Measurements from ENCODE around the gene RASGRP4.
A peak's percentile ranks its signal among the peaks of the same experiment; 100 is the strongest.

RASGRP4 gene

GRCh38 chr19:38389101-38389925 is 36.7 kb downstream of the RASGRP4 start:
- DNase-seq (ENCODE audit: low read depth in 2 of 2): peak; percentile 41

GRCh38 chr19:38388349-38389100 is 37.5 kb downstream of the RASGRP4 start, which contains the start of gene SPRED3:
TSS of gene SPRED3 (plus strand) at chr19:38388697. CDS start at chr19:38390303, 1,606 bp downstream.
- peak in 1 of 2 experiments; percentile 20 for DNase-seq (ENCODE audit: low read depth in 2 of 2)

- peak; percentile 84 to 85 for DNase-seq (ENCODE audit: low read depth in 2 of 2)
Measured at GRCh38 chr19:38387550-38388348, 38.3 kb downstream of the RASGRP4 start, which contains the start of gene GGN. TSS of gene GGN (minus strand) at chr19:38388034. CDS start at chr19:38387261, 773 bp downstream.

- no peak for DNase-seq (ENCODE audit: low read depth in 2 of 2)
Measured at GRCh38 chr19:38386971-38387549, 39.0 kb downstream of the RASGRP4 start.

- no peak for DNase-seq (ENCODE audit: low read depth in 2 of 2)
Measured at GRCh38 chr19:38386300-38386970, 39.6 kb downstream of the RASGRP4 start.

- no peak for DNase-seq (ENCODE audit: low read depth in 2 of 2)
Measured at GRCh38 chr19:38385804-38386257, 40.2 kb downstream of the RASGRP4 start.

- no peak for DNase-seq (ENCODE audit: low read depth in 2 of 2)
Measured at GRCh38 chr19:38385057-38385803, 40.8 kb downstream of the RASGRP4 start.

- no peak for DNase-seq (ENCODE audit: low read depth in 2 of 2)
Measured at GRCh38 chr19:38384209-38385027, 41.6 kb downstream of the RASGRP4 start.

GRCh38 chr19:38383743-38384142 is 42.3 kb downstream of the RASGRP4 start:
- no peak for DNase-seq (ENCODE audit: low read depth in 2 of 2)

- no peak for DNase-seq (ENCODE audit: low read depth in 2 of 2)
Measured at GRCh38 chr19:38383184-38383583, 42.8 kb downstream of the RASGRP4 start.

- no peak for DNase-seq (ENCODE audit: low read depth in 2 of 2)
Measured at GRCh38 chr19:38381138-38381537, 44.9 kb downstream of the RASGRP4 start.

- DNase-seq (ENCODE audit: low read depth in 2 of 2): no peak
Measured at GRCh38 chr19:38378866-38379265, 47.2 kb downstream of the RASGRP4 start.

GRCh38 chr19:38377052-38377451 is 49.0 kb downstream of the RASGRP4 start:
- no peak for DNase-seq (ENCODE audit: low read depth in 2 of 2)

- DNase-seq (ENCODE audit: low read depth in 2 of 2): no peak
Measured at GRCh38 chr19:38376576-38376975, 49.4 kb downstream of the RASGRP4 start.

- no peak for DNase-seq (ENCODE audit: low read depth in 2 of 2)
Measured at GRCh38 chr19:38375748-38376147, 50.3 kb downstream of the RASGRP4 start.

- DNase-seq (ENCODE audit: low read depth in 2 of 2): no peak
Measured at GRCh38 chr19:38375098-38375493, 50.9 kb downstream of the RASGRP4 start.

- DNase-seq (ENCODE audit: low read depth in 2 of 2): peak; percentile 93 to 94
Measured at GRCh38 chr19:38374332-38375097, 51.5 kb downstream of the RASGRP4 start, which contains the start of gene PSMD8. TSS of gene PSMD8 (plus strand) at chr19:38374571. CDS start at chr19:38374602, 31 bp downstream.

GRCh38 chr19:38373907-38374331 is 52.1 kb downstream of the RASGRP4 start:
- no peak for DNase-seq (ENCODE audit: low read depth in 2 of 2)
